Mesodermal cell (in vitro differentiated cells): ENCODE results near the gene TNIP2.
A peak's percentile ranks its signal among the peaks of the same experiment; 100 is the strongest.
"Not testable (repeated sequence)": the region's sequence is repeated elsewhere in the genome, so short reads cannot be mapped to it uniquely, and the experiment has no call there.

Source experiments
- H3K27ac ChIP-seq: 2 replicates; pipeline ENCODE4 v1.7.0; 2013; ENCODE audit warnings: mild to moderate bottlenecking, low read depth, low read length, moderate library complexity; ENCODE audit not compliant: severe bottlenecking
- H3K36me3 ChIP-seq: 2 replicates; pipeline ENCODE4 v1.7.1; 2013; ENCODE audit warnings: mild to moderate bottlenecking, low read length, moderate library complexity; ENCODE audit not compliant: control insufficient read depth, insufficient read depth
- H3K4me1 ChIP-seq: one replicate; pipeline ENCODE4 v1.7.1; 2013; ENCODE audit warnings: mild to moderate bottlenecking, low read length; ENCODE audit not compliant: insufficient read depth, control insufficient read depth, poor library complexity, severe bottlenecking
- H3K4me3 ChIP-seq: 2 replicates; pipeline ENCODE4 v1.7.0; 2013; ENCODE audit warnings: low read length, control low read depth, mild to moderate bottlenecking; ENCODE audit not compliant: insufficient read depth, poor library complexity, severe bottlenecking; ENCODE audit errors: extremely low read depth
- H3K9me3 ChIP-seq: 2 replicates; pipeline ENCODE4 v1.7.1; 2013; ENCODE audit warnings: mild to moderate bottlenecking, low read length, moderate library complexity; ENCODE audit not compliant: control insufficient read depth
- WGBS, 2 experiments: methylation state at CpG; one replicate each; pipeline ENCODE4 v1.1.5; 2013; ENCODE audit warnings: missing lambda C conversion rate in 2 of 2; ENCODE audit not compliant: insufficient coverage in 2 of 2; 5-methylcytosine and 5-hydroxymethylcytosine counted together

The TNIP2 gene

DNA sequence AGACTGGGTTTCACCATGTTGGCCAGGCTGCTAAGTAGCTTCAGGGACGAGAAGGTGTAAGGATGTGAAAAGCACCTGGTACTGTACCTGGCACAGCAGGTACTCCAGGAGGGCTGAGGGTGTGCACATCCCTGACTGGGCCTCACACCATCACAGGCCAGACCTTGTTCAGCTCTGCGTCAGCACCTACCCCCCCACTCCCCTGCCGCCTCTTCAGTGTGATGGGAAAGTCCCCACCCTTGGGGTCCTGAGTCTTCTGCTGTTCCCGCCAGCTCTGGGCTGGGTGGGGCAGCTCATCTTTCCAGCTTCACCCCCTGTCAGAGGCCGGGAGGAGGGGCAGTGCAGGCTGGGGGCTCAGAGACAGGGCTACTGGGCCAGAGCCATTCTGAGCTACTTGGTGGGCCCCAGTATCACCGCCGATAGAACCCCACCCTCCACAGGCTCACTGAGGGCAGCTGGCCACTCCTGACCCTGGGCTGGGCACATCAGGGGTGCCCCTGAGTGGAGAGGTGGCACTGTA, 30.1 kb upstream of the TNIP2 start:
- Histone ChIP-seq H3K36me3 (no peaks in the 10 kb centered on the region), H3K9me3 (no peaks in the 10 kb centered on the region), H3K4me1 (no peaks in the 10 kb centered on the region), H3K4me3 (no peak overlapping the region), H3K27ac (no peak overlapping the region)
- WGBS, 2 experiments = 94% methylated on average over 2 to 5 of the region's 7 CpGs

DNA sequence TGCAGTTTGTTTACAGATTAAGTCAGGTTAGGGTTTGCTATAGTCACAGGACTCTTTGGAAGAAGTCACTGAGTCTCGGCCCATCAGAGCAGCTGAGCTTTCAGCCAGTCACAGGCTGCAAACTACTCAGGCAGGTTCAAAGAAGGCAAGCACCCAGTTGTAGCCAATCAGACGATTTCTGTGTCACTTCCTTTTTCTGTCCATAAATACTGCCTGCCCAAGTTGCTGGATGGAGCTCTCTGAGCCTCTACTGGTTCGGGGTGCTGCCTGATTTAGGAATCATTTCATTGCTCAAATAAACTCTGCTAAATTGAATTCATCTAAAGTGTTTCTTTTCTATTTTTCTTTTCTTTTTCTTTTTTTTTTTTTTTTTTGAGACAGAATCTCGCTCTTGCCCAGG, 29.5 kb upstream of the TNIP2 start:
- WGBS, 2 experiments = 72 to 87% methylated on average over 2 to 3 of the region's 4 CpGs
- Histone ChIP-seq H3K4me1 (no peaks in the 10 kb centered on the region), H3K4me3 (no peak overlapping the region), H3K27ac (no peak overlapping the region), H3K36me3 (no peaks in the 10 kb centered on the region), H3K9me3 (no peaks in the 10 kb centered on the region)

DNA sequence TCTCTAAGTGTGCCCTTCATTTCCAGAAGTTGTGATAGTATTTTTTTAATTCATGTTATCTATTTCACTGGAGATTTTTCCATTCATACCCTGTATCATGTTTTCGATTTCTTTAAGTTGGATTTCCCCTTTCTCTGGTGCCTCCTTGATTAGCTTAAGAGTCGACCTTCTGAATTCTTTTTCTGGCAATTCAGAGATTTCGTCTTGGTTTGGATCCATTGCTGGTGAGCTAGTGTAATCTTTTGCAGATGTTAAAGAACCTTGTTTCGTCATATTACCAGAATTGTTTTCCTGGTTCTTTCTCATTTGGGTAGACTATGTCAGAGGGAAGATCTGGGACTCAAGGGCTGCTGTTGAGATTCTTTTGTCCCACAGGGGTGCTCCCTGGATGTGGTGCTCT, 27.7 kb upstream of the TNIP2 start:
- Histone ChIP-seq H3K4me3 (no peak overlapping the region), H3K4me1 (no peaks in the 10 kb centered on the region), H3K27ac (no peak overlapping the region), H3K36me3 (no peaks in the 10 kb centered on the region), H3K9me3 (no peaks in the 10 kb centered on the region)
- 88 to 90% methylated on average over 3 of the region's 4 CpGs for WGBS, 2 experiments

DNA sequence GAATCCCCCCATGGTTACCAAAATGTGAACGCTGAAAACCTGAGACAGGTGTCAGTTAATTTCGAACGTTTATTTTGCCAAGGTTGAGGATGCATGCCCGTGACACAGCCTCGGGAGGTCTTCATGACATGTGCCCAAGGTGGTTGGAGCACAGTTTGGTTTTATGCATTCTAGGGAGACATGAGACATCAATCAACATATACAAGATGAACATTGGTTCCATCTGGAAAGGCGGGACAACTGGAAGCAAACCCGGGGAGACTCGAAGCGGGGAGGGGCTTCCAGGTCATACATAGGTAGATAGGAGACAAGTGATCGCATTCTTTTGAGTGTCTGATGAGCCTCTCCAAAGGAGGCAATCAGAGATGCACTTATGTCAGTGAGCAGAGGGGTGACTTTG, 25.8 kb upstream of the TNIP2 start:
- H3K36me3 ChIP-seq = no peaks in the 10 kb centered on the region
- no peaks in the 10 kb centered on the region for H3K4me1 ChIP-seq
- H3K9me3 ChIP-seq = no peaks in the 10 kb centered on the region
- 87 to 89% methylated on average over 6 to 9 of the region's 10 CpGs for WGBS, 2 experiments
- H3K4me3 ChIP-seq = no peak overlapping the region
- H3K27ac ChIP-seq = no peak overlapping the region

DNA sequence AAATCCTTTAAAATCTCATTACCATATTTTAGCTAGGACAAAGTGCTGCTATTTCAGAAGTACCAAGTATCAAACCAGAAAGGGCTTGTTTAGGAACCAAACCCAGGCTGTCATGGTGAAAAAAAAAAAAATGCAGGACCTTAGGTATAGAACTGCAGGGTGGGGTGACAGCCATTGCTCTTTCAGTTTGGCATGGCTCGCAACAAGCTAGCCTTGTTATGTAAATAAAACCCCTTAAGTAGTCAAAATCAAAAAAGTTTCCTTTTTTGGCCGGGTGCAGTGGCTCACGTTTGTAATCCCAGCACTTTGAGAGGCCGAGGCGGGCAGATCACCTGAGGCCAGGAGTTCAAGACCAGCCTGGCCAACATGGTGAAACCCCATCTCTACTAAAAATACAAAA, 24.5 kb upstream of the TNIP2 start:
- not testable (repeated sequence) for H3K27ac ChIP-seq, H3K4me1 ChIP-seq, H3K36me3 ChIP-seq, H3K4me3 ChIP-seq, H3K9me3 ChIP-seq
- WGBS, 2 experiments = 100% methylated on average over 1 of the region's 5 CpGs; no CpG with 5 or more reads in 1 of the 2 experiments

DNA sequence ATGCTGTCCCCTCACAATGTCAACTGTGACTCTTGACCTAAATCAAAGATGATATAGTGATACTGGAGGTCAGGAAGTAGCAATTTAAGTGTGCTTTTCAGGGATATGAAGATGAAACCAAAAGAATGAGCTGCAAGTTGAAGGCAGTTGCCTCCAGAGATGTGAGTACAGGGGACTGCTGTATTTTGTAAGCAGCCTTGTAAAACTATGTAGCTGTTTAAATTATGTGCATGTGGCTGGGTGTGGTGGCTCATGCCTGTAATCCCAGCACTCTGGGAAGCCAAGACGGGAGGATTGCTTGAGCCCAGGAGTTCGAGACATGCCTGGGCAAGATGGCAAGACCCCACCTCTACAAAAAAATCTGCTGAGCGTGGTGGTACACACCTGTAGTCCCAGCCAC, 15.1 kb upstream of the TNIP2 start:
- H3K36me3 ChIP-seq = no peaks in the 10 kb centered on the region
- H3K4me1 ChIP-seq = peaks cover 28% of the 10 kb centered on the region
- H3K27ac ChIP-seq = no peak overlapping the region
- peaks cover 12% of the 10 kb centered on the region for H3K9me3 ChIP-seq
- 78 to 89% methylated on average over 2 to 3 of the region's 3 CpGs for WGBS, 2 experiments
- H3K4me3 ChIP-seq = no peak overlapping the region

DNA sequence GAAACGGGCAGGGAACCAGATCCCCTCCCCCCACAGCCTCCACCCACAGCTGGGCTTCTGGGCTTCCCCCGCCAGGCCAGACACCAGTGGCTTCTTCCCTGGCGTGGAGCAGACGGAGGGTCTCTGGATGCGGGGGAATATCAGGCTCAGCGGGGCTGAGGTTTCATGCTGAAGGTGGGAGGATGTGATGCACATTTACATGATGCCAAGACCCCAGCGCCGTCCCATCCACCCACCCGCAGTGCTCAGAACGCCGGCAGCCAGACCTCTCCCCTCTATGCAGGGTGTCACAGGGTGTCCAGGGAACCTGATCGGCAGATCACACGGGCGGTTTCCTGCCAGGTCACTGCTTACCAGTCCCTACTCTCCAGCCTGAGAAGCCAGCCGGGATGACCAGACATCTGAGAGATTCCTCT, 12.8 kb upstream of the TNIP2 start:
- H3K4me3 ChIP-seq = no peak overlapping the region
- 58 to 61% methylated on average over 5 to 9 of the region's 15 CpGs for WGBS, 2 experiments
- peak overlapping the region; percentile 59 for H3K27ac ChIP-seq
- H3K4me1 ChIP-seq = peaks cover 28% of the 10 kb centered on the region
- H3K36me3 ChIP-seq = no peaks in the 10 kb centered on the region
- peaks cover 12% of the 10 kb centered on the region for H3K9me3 ChIP-seq

DNA sequence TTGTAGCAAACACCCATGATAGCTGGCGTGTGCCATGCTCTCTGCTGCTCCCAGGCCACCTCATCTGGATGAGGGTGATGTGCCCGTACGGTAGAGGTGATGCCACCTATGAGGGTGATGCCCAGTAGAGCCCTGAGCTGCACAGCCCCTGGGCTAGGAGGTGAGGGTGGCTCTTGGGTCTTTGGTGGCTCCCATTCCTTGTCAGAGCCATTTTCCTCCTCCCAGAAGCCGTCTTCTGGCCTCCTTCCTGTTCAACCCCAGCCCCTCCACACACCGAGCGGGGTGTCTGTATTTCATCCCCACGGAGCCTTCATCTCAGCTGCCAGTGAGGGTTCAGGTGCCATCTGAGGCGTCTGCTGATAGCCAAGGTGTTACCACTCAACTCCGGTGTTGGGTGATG, 12.0 kb upstream of the TNIP2 start:
- Histone ChIP-seq H3K27ac (no peak overlapping the region), H3K36me3 (no peaks in the 10 kb centered on the region), H3K4me3 (no peak overlapping the region), H3K9me3 (peaks cover 12% of the 10 kb centered on the region), H3K4me1 (peaks cover 28% of the 10 kb centered on the region)
- 82 to 89% methylated on average over 7 to 9 of the region's 9 CpGs for WGBS, 2 experiments

DNA sequence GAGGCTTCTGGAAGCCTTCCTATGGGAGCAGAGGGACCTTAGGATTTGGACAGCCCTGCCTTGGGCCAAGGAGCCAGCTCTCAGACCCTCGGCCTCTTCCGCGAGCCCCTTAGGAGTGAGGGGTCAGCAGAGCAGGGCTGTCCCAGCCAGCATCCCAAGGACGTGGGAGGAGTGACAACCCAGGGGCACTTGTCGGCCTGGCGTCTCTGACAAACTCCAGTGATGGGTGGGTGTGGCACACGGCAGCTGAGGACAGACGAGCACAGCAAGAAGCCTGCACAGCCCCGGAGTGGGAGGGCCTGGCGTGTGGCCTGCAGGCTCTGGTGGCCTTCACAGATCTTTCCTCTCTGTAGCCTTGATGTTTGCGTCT, 11.6 kb upstream of the TNIP2 start:
- Histone ChIP-seq H3K4me1 (peaks cover 28% of the 10 kb centered on the region), H3K36me3 (no peaks in the 10 kb centered on the region), H3K27ac (no peak overlapping the region), H3K9me3 (peaks cover 12% of the 10 kb centered on the region), H3K4me3 (no peak overlapping the region)
- WGBS, 2 experiments = 56 to 68% methylated on average over 11 of the region's 11 CpGs

DNA sequence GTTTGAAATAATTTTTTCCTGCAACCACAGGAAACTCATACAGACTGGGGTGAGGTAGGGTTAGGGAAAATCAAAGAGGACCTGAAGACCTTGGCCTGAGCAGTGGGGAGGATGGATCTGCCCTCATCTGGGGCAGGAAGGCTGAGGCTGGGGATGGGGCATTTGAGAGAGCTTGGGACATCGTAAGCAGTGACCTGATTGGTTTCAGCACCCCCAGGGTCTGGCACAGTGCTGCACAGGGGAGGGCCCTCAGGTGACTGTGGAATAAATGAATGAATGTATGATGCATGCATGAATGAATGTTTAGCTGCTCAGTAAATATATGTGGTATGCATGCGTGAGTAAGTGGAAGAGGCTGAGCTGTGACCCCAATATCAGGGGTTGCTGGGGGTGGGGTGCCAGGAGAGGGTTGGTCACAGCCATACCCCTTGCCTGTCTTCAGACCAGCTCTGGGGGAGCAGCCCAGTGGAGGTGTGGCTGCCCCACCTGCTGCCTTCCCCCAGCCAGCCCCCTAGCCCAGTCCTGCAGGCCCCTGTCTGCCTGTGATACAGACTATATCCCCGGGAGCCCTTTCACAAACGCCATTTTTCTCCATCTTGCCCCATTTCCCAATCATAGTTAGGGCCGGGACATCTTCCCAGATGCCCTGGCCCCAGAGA, 11.0 kb upstream of the TNIP2 start:
- H3K27ac ChIP-seq = no peak overlapping the region
- H3K4me3 ChIP-seq = no peak overlapping the region
- 93 to 96% methylated on average over 2 to 5 of the region's 5 CpGs for WGBS, 2 experiments
- peaks cover 12% of the 10 kb centered on the region for H3K9me3 ChIP-seq
- H3K4me1 ChIP-seq = peaks cover 28% of the 10 kb centered on the region
- H3K36me3 ChIP-seq = no peaks in the 10 kb centered on the region

DNA sequence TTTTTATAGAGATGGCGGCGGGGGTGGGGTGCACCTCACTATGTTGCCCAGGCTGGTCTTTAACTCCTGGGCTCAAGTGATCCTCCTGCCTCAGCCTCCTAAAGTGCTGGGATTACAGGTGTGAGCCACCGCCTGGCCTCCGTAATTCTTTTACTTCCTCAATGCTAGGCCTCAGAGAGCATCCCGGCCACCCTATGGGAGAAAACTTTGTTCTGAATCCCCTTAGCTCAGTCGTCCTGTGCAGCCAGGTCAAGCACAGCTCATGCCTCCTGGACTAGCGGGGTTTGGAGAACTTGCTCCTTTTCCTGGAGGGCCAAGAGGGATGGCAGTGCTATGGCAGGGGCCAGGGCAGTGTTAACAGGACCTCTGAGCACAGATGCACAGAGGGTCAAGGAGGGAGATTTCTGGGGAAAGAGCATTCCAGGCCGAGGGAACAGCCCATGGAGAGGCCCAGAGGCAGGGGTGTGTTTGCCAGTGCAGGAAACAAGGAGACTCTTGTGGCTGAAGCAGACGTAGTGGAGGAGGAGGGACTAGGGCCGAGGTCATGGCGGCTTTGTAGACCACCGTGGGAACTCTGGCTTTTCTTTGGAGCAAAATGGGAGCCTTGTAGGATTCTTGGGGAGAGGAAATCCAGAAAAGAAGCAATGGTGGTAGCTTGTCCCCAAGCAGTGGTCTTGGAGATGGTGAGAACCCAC, 9.8 kb upstream of the TNIP2 start:
- no peak overlapping the region for H3K27ac ChIP-seq
- 92 to 95% methylated on average over 11 to 12 of the region's 12 CpGs for WGBS, 2 experiments

More for the DNA sequence above, 9.8 kb upstream of the TNIP2 start:
- peaks cover 26% of the 10 kb centered on the region for H3K4me1 ChIP-seq
- H3K9me3 ChIP-seq = peaks cover 11% of the 10 kb centered on the region
- H3K36me3 ChIP-seq = no peaks in the 10 kb centered on the region
- H3K4me3 ChIP-seq = no peak overlapping the region
